HL-60 (cell line): ENCODE data around the gene PTPMT1.

Experiments used
- DNase-seq, 2 experiments: peaks; one replicate each; pipeline ENCODE4 v3.0.0-alpha.2; 2010 to 2020; ENCODE audit warnings: low read depth in 1 of 2, low spot score in 1 of 2
- H3K27ac ChIP-seq: fragments of 250-450 bp; sonication (Bioruptor Pico); replicated peaks from 2 replicates; pipeline ENCODE4 v1.5.1; 2020; ENCODE audit warnings: mild to moderate bottlenecking, moderate library complexity
- H3K27me3 ChIP-seq: fragments of 250-450 bp; sonication (Bioruptor Pico); 2 replicates; pipeline ENCODE4 v1.5.1; 2021; ENCODE audit warnings: mild to moderate bottlenecking, moderate library complexity; ENCODE audit not compliant: insufficient read depth, poor library complexity, severe bottlenecking
- H3K4me3 ChIP-seq: replicated peaks from 2 replicates; pipeline ENCODE4 v1.5.1; 2011; ENCODE audit warnings: mild to moderate bottlenecking, control low read depth, low read length; ENCODE audit not compliant: insufficient read depth
- CTCF ChIP-seq: IDR thresholded peaks from one replicate; pipeline ENCODE4 v1.5.1; 2011; ENCODE audit warnings: low read length, control low read depth, inconsistent platforms; ENCODE audit not compliant: insufficient read depth
- GABPA ChIP-seq: IDR thresholded peaks from 2 replicates; pipeline ENCODE4 v1.6.1; 2012; ENCODE audit warnings: low read depth
- POLR2AphosphoS5 ChIP-seq: IDR thresholded peaks from 2 replicates; pipeline ENCODE4 v1.6.1; 2012; ENCODE audit warnings: low read depth
- REST ChIP-seq: IDR thresholded peaks from 2 replicates; pipeline ENCODE4 v1.6.1; 2012; ENCODE audit warnings: low read depth; ENCODE audit not compliant: insufficient replicate concordance
- SPI1 ChIP-seq: IDR thresholded peaks from 2 replicates; pipeline ENCODE4 v1.6.1; 2012; ENCODE audit warnings: low read depth, mild to moderate bottlenecking, borderline replicate concordance

Gene PTPMT1

GRCh38 chr11:47589118-47589517, 23.7 kb downstream of the PTPMT1 start:
- H3K4me3 ChIP-seq: no peak overlapping the region
- no peak for TF ChIP-seq POLR2AphosphoS5
- no peak for TF ChIP-seq SPI1
- TF ChIP-seq REST: no peak
- TF ChIP-seq CTCF: no peak
- TF ChIP-seq GABPA: no peak
- no peak overlapping the region for H3K27ac ChIP-seq
- DNase-seq: no peak
- H3K27me3 ChIP-seq: peaks cover 11% of the 10 kb centered on the region

- DNase-seq: no peak
- no peak for TF ChIP-seq CTCF
- Histone ChIP-seq H3K27ac (no peak overlapping the region), H3K4me3 (no peak overlapping the region), H3K27me3 (peaks cover 15% of the 10 kb centered on the region)
Measured at GRCh38 chr11:47589584-47589976, 24.2 kb downstream of the PTPMT1 start.

- Histone ChIP-seq H3K27me3 (peaks cover 17% of the 10 kb centered on the region), H3K4me3 (no peak overlapping the region), H3K27ac (no peak overlapping the region)
- no peak for DNase-seq
- TF ChIP-seq SPI1 (no peak), GABPA (no peak), REST (no peak), CTCF (no peak), POLR2AphosphoS5 (no peak)
Measured at GRCh38 chr11:47589977-47590861, 24.8 kb downstream of the PTPMT1 start.
